GM23248 (cell line): ENCODE results near the gene TSPEAR. TPM values are rescaled to one million over a fixed set of nuclear protein-coding genes. Genes with fewer than 3 reads are reported as not detected.

ENCODE experiments used
- DNase-seq: peaks from one replicate; pipeline ENCODE4 v3.0.0-alpha.2; 2015
- H2AFZ ChIP-seq: fragments of 200-600 bp; sonication (generic); 2 replicates; pipeline ENCODE4 v1.6.1; 2016; ENCODE audit warnings: antibody characterized with exemption
- H3F3A ChIP-seq: fragments of 200-600 bp; sonication (generic); 2 replicates; pipeline ENCODE4 v1.6.1; 2016; ENCODE audit warnings: mild to moderate bottlenecking, antibody characterized with exemption, mixed run types; ENCODE audit not compliant: insufficient read depth
- H3K27ac ChIP-seq: fragments of 200-600 bp; sonication (generic); 2 replicates; pipeline ENCODE4 v1.5.1; 2016; ENCODE audit warnings: mild to moderate bottlenecking
- H3K27me3 ChIP-seq: fragments of 200-600 bp; sonication (generic); replicated peaks from 2 replicates; pipeline ENCODE4 v1.6.1; 2016; ENCODE audit warnings: mild to moderate bottlenecking; ENCODE audit not compliant: insufficient read depth
- H3K36me3 ChIP-seq: fragments of 200-600 bp; sonication (generic); 2 replicates; pipeline ENCODE4 v1.6.1; 2016; ENCODE audit warnings: low read depth, mild to moderate bottlenecking
- H3K4me1 ChIP-seq: fragments of 200-600 bp; sonication (generic); 2 replicates; pipeline ENCODE4 v1.6.1; 2016; ENCODE audit warnings: mild to moderate bottlenecking; ENCODE audit not compliant: insufficient read depth
- H3K4me2 ChIP-seq: fragments of 200-600 bp; sonication (generic); one replicate; pipeline ENCODE4 v1.6.1; 2016; ENCODE audit warnings: mild to moderate bottlenecking; ENCODE audit not compliant: unreplicated experiment
- H3K4me3 ChIP-seq: fragments of 200-600 bp; sonication (generic); 2 replicates; pipeline ENCODE4 v1.5.1; 2016; ENCODE audit warnings: mild to moderate bottlenecking
- H3K79me2 ChIP-seq: fragments of 200-600 bp; sonication (generic); 2 replicates; pipeline ENCODE4 v1.6.1; 2016; ENCODE audit warnings: mild to moderate bottlenecking; ENCODE audit not compliant: insufficient read depth
- H3K9ac ChIP-seq: fragments of 200-600 bp; sonication (generic); 2 replicates; pipeline ENCODE4 v1.6.1; 2016; ENCODE audit warnings: mild to moderate bottlenecking
- H3K9me2 ChIP-seq: fragments of 200-600 bp; sonication (generic); 2 replicates; pipeline ENCODE4 v1.6.1; 2016; ENCODE audit warnings: mixed run types, mild to moderate bottlenecking, moderate library complexity; ENCODE audit not compliant: insufficient read depth
- H3K9me3 ChIP-seq: fragments of 200-600 bp; sonication (generic); one replicate; pipeline ENCODE4 v1.6.1; 2017; ENCODE audit warnings: low read depth
- H4K20me1 ChIP-seq: fragments of 200-600 bp; sonication (generic); 2 replicates; pipeline ENCODE4 v1.6.0; 2016; ENCODE audit not compliant: insufficient read depth
- EZH2 ChIP-seq: fragments of 200-600 bp; sonication (generic); IDR thresholded peaks from 2 replicates; pipeline ENCODE4 v1.6.1; 2018; ENCODE audit warnings: antibody characterized with exemption, mild to moderate bottlenecking; ENCODE audit not compliant: insufficient read depth, poor library complexity, severe bottlenecking
- EZH2phosphoT487 ChIP-seq: fragments of 200-600 bp; sonication (generic); IDR thresholded peaks from 2 replicates; pipeline ENCODE4 v1.6.1; 2018; ENCODE audit warnings: antibody characterized with exemption, moderate library complexity, mild to moderate bottlenecking, low read depth; ENCODE audit not compliant: insufficient read depth
- WGBS, 2 experiments: methylation state at CpG; one replicate each; pipeline ENCODE4 v1.1.6; 2015 to 2017; ENCODE audit warnings: low lambda C conversion rate in 2 of 2, low coverage in 1 of 2; ENCODE audit errors: missing lambda C conversion rate in 2 of 2; 5-methylcytosine and 5-hydroxymethylcytosine counted together
- in situ Hi-C: fragments of 300-500 bp; cut with MboI; formaldehyde crosslinking; loops from 2 replicates; pipeline ENCODE4 v1.15.0; 2020
- polyA plus RNA-seq: library from polyadenylated mRNA; unstranded; fragments of >200 nt; fragmentation: Nextera tagmentation; extraction: Ambion mirVana; gene quantifications from 2 replicates; pipeline ENCODE4 v1.2.1, GENCODE V29; 2016
- total RNA-seq: library from RNA; depleted of rRNA; stranded (reverse); fragments of >200 nt; shearing (Covaris generic); gene quantifications from 2 replicates; pipeline ENCODE4 v1.2.3, GENCODE V29; 2014

TSPEAR gene
- total and polyA plus RNA-seq, 2 experiments from 2014 or later: not detected

DNA sequence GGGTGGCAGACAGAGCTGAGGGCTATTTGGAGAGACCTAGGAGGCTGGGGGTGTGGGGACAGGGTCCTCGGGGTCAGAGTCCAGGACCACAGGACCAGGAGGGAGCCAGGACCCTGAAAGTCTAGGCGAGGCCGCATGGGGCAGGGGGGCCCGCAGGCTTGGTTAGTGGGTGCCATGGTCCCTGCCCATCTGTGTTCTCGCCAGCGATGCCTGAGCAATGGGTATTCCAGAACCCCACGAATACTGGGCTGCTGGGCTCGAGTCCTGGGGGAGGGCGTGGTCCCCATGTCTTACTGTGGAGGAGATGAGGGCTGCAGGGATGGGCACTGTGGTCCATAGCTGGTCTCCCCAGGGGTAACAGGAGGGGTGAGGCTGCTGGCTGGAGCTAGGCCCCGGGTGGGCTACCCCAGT lies 121.1 kb downstream of the TSPEAR start:
- TF ChIP-seq EZH2phosphoT487 (no peak), EZH2 (no peak)
- H3F3A ChIP-seq: no peaks in the 10 kb centered on the region
- H3K9ac ChIP-seq: no peak overlapping the region
- H4K20me1 ChIP-seq: no peaks in the 10 kb centered on the region
- H3K36me3 ChIP-seq: no peaks in the 10 kb centered on the region
- H3K9me2 ChIP-seq: no peaks in the 10 kb centered on the region
- H3K27ac ChIP-seq: no peak overlapping the region
- H3K79me2 ChIP-seq: no peaks in the 10 kb centered on the region
- no peaks in the 10 kb centered on the region for H3K4me1 ChIP-seq
- no peaks in the 10 kb centered on the region; the same call in 1 of the 2 replicates for H3K27me3 ChIP-seq
- H3K9me3 ChIP-seq: no peaks in the 10 kb centered on the region
- H3K4me3 ChIP-seq: no peak overlapping the region
- in situ Hi-C loops: loop anchor here (25.0 kb wide), 1 partner anchor 528 kb away; no protein-coding TSS in a partner anchor
- 34 to 47% methylated on average over 6 to 10 of the region's 10 CpGs for WGBS, 2 experiments
- no peak overlapping the region for H2AFZ ChIP-seq
- DNase-seq: no peak
- H3K4me2 ChIP-seq: no peak overlapping the region

DNA sequence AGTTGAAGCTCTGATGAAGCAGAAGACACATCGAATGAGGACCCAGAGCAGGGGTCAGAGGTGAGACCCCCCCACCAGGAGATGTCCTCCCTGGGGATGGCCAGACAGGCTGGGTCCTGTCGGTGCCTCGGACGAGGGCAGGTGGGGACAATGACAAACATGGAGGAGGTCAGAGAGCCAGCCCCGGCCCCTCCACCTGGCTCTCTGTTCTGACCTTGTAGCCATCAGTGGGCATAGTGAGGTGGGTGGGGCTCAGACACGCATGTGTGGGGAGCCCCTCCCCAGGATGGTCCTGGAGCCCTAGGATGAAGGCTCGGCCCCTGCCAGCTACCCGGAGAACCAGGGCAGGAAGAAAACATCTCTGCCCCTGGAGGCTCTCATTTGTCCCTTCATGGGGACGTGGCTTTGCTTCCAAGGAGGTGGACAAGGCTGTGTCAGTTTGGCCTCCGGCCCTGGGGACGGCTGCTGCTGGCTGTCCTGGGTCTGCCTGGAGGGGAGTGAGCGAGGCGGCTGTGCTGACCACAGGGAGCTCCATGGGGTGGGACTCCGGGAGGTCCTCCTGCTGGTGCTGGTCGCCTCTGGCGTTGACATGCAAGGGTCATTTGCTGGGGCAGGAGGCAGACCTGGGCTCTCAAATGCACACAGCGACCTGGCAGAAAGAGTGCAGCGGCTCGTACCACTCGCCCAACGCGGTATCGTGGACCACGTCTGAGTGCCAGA lies 121.6 kb downstream of the TSPEAR start:
- TF ChIP-seq EZH2 (no peak), EZH2phosphoT487 (no peak)
- H3K9ac ChIP-seq: no peak overlapping the region
- no peak overlapping the region for H3K27ac ChIP-seq
- no peaks in the 10 kb centered on the region for H4K20me1 ChIP-seq
- 51 to 52% methylated on average over 20 to 24 of the region's 24 CpGs for WGBS, 2 experiments
- no peak for DNase-seq
- H3K27me3 ChIP-seq: no peaks in the 10 kb centered on the region
- in situ Hi-C loops: loop anchor here (25.0 kb wide), 1 partner anchor 527 kb away; no protein-coding TSS in a partner anchor
- no peak overlapping the region for H3K4me2 ChIP-seq
- no peaks in the 10 kb centered on the region for H3K4me1 ChIP-seq
- H3F3A ChIP-seq: no peaks in the 10 kb centered on the region
- no peaks in the 10 kb centered on the region for H3K36me3 ChIP-seq
- H3K79me2 ChIP-seq: no peaks in the 10 kb centered on the region
- H2AFZ ChIP-seq: no peak overlapping the region
- no peak overlapping the region for H3K4me3 ChIP-seq
- H3K9me3 ChIP-seq: no peaks in the 10 kb centered on the region
- no peaks in the 10 kb centered on the region for H3K9me2 ChIP-seq

DNA sequence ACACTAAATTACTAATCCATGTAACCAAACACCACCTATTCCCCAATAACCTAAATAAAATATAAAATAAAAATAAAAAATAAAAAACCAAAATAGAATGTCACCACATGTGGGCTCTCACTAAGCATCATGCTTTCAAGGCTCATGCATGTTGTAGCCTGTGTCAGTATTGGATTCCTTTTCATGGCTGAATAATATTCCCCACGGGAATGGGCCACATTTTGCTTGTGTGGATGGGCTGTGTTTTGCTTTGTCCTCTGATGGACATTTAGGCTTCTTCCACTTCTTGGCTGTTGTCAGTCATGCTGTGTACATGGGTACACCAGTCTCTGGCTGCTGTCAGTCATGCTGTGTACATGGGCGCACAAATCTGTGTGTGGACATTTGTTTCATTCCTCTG lies 122.3 kb downstream of the TSPEAR start:
- no peaks in the 10 kb centered on the region for H3F3A ChIP-seq

DNA sequence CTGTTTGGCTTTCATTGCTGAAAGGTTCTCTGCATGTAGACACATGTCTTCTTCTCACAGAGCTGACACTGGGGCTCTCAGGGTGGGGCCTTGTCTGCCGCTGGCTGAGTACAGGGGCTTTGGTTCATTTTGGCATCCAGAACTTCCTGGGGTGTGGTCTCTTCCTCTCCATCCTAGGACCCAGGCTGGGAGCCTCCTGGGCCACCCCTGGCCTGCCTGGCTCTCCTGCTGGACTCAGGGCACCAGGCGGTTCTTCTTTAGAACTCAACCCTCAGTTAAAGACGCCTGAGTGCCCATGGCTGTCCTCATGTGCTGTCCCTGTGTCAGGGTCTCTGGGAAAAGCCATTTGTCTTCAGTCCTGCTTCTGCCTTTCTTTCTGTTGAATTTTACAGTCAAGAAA lies 125.5 kb downstream of the TSPEAR start:
- Histone ChIP-seq H3K27ac (no peak overlapping the region), H3K4me1 (no peaks in the 10 kb centered on the region), H3K9me3 (no peaks in the 10 kb centered on the region), H3K4me3 (no peak overlapping the region), H3K79me2 (no peaks in the 10 kb centered on the region), H3K9me2 (no peaks in the 10 kb centered on the region), H3K9ac (no peak overlapping the region), H3K36me3 (no peaks in the 10 kb centered on the region), H2AFZ (no peak overlapping the region), H3K4me2 (no peak overlapping the region), H4K20me1 (no peaks in the 10 kb centered on the region), H3F3A (no peaks in the 10 kb centered on the region), H3K27me3 (no peaks in the 10 kb centered on the region)
- in situ Hi-C loops: loop anchor here (25.0 kb wide), 1 partner anchor 524 kb away; no protein-coding TSS in a partner anchor
- no peak for TF ChIP-seq EZH2phosphoT487
- TF ChIP-seq EZH2: no peak
- DNase-seq: no peak
- 14 to 23% methylated on average over 3 of the region's 3 CpGs for WGBS, 2 experiments

More for the DNA sequence above, 122.3 kb downstream of the TSPEAR start:
- Histone ChIP-seq H3K27me3 (no peaks in the 10 kb centered on the region), H4K20me1 (no peaks in the 10 kb centered on the region), H3K9me3 (no peaks in the 10 kb centered on the region), H3K9me2 (no peaks in the 10 kb centered on the region), H3K9ac (no peak overlapping the region), H3K27ac (no peak overlapping the region), H3K4me1 (no peaks in the 10 kb centered on the region), H2AFZ (no peak overlapping the region), H3K36me3 (no peaks in the 10 kb centered on the region), H3K79me2 (no peaks in the 10 kb centered on the region), H3K4me2 (no peak overlapping the region), H3K4me3 (no peak overlapping the region)
- in situ Hi-C loops: loop anchor here (25.0 kb wide), 1 partner anchor 527 kb away; no protein-coding TSS in a partner anchor
- no peak for DNase-seq
- TF ChIP-seq EZH2phosphoT487 (no peak), EZH2 (no peak)
- 40 to 56% methylated on average over 2 of the region's 2 CpGs for WGBS, 2 experiments
